ENCODE measurements around the gene SRD5A2.
"Not testable (repeated sequence)": the region's sequence is repeated elsewhere in the genome, so short reads cannot be mapped to it uniquely, and the experiment has no call there.

Gene SRD5A2

DNA sequence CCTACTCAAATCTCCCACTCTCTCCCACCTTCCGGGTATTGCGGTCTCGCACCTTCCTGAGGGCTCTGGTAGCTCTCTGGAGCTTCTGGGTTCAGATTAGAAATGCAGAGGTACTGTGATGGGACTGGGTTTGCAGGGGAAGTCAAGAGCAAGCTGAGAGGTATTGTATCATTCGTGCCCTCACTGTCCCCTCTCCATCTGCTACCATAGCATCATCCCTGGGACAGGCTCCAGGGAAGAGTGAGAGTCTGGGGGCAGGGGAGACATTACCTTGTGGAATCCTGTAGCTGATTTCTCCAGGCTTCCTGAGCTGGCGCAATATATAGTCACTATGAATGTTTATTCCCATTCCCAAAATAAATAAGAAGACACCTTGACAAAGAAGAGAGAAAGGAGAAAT lies 49.6 kb downstream of the SRD5A2 start:
- DNase-seq = no peak

DNA sequence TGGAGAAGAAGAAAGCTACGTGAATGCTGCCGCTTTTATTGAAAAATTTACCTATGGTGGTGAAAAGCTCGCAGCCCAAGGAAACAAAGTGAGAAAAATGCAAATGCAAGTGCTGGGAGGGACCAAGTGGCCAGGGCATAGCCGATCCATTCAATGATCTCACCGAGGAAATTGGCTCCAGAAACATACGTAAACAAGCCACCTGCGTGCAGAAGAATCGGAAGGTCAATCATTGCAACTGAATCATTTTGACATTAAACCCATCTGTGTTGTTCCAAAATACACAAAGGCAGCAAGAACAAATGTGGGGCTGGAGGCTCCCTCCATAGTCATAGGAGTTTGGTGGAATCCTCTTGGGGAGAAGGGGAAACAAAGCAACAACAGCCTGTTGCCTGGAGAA lies 51.5 kb downstream of the SRD5A2 start:
- no peak for DNase-seq

DNA sequence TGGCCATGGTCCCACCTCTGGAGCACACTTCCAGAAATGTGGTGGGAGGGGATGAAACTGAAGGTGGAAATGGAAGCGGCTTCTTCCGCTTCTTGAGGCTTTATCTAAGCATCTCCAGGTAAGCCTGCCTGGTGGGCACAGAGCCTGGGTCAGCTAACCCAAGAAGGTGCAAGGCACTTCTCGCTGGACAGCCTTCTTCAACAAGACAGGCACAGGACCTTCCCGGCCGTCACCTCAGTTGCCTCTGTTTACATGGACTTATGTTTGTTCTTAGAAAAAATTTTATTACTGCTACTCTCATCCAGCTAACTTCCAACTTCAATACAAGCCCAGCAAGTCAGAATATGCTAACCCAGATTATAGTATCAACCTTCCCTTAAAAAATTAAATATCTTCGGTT lies 51.9 kb downstream of the SRD5A2 start:
- no peak for DNase-seq

DNA sequence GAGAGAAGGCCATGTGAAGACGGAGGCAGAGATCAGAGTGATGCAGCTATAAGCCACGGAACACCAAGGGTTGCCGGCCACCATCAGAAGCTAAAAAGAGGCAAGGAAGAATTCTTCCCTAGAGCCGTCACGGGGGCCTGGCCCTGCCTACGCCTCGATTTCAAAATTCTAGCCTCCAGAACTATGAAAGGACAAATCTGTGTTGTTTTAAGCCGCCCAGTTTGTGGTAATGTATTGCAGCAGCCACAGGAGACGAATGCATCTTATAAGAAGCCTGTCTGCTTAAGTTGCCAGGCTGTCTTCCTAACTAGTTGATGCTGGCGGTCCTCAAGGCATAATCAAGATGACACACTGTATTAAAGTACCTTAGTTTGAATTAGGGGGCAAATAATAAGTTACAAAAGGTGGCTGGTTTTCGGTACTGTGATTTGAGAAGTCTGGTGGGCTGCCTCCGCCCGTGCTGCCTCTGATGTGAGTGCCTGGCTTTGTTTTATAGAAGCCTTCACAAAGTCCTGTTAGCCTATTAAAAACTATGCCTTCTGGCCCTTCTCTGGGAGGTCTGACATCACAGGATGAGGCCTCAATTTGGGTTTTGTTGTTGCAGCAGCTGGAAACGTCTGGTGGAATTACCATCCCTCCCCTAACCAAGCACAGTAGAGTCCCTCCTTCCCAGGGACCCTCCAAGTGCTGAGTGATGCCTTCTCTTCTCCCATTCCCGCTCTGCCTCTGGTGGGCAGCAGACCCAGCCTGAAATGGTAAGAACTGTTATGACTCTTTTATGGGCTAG lies 53.6 kb downstream of the SRD5A2 start:
- no peak for DNase-seq

DNA sequence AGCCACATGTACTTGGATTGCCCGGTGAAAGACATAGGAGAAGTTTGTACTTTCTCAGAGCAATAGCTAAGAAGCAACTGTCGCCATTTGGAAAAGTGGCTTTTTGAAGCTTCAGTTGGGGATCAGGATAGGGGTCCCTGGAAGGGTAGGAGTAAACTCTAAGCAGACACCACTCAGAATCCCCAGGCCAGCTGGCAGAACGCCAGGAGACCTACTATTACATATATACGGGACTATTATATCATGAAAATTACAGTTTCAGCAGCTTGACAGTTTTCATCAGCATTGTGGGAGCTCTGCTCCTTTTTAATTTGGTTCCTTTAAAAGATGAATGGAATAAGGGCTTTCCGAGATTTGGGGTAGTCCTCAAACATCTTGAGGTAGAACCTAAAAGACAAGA lies 54.9 kb downstream of the SRD5A2 start:
- DNase-seq = no peak

DNA sequence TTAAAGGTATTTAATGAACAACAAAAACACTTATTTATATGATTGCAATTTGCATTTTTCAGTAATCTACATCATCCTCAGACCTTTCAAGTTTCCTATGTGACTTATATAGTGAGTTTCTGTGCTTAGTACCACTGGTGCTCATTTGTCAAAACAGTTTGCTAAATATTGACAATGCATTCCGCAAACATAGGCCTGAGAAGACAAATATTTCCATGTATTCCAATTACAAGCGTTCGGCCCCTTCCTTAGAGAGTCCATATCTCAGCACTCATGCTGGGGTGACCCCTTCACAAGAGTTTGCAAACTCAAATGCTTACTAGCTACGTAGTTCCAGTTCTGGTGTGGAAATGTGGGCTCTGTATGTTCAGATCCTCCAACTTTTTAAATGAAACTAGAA lies 56.1 kb downstream of the SRD5A2 start:
- no peak for DNase-seq

DNA sequence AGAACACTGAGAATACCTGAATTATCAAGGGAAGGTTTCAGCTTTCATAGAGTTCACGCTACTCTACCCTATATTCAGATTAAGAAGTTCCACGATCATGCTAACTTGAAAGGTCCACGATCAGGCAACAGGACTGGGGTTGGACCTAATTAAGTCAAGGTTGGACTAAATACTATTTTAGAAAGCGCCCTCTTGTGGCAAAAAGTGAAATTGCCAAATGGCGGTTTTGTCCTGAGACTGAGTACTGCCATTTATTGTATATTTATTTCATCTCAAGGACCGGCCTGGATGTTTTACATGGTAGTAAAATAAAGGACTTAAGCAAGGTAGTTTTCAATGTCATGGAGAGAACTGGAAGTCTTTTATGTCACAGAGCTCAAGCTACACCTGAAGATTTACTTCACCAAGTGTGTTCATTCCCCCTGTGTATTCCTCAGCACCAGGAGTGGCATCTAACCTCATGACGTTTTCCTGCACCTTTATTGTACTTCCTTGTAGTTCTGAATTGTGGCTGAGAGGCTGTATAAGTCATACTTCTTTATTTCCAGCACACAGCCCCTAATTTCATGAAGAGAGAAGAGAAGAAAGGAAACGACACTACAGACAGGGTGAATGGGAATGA lies 56.8 kb downstream of the SRD5A2 start:
- peak; percentile 76 for DNase-seq

DNA sequence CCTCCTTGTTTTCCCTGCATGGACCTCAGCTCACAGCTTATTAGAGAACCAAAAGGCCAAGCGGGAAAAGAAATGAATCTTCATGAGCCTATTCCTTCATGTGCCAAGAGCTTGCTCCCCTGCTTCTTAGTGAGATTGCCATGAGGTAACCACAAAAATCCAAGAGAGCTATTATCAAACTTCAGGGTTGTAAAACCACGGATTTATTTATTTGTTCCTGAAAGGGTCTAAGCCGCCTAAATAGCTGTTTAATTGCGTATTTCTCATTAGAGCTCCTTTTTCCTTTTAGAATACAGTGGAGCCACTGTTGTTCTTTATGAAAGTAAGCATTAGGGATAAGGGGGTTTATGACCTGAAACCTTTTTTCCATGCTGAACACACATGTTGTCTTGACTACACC lies 58.0 kb downstream of the SRD5A2 start:
- no peak for DNase-seq

DNA sequence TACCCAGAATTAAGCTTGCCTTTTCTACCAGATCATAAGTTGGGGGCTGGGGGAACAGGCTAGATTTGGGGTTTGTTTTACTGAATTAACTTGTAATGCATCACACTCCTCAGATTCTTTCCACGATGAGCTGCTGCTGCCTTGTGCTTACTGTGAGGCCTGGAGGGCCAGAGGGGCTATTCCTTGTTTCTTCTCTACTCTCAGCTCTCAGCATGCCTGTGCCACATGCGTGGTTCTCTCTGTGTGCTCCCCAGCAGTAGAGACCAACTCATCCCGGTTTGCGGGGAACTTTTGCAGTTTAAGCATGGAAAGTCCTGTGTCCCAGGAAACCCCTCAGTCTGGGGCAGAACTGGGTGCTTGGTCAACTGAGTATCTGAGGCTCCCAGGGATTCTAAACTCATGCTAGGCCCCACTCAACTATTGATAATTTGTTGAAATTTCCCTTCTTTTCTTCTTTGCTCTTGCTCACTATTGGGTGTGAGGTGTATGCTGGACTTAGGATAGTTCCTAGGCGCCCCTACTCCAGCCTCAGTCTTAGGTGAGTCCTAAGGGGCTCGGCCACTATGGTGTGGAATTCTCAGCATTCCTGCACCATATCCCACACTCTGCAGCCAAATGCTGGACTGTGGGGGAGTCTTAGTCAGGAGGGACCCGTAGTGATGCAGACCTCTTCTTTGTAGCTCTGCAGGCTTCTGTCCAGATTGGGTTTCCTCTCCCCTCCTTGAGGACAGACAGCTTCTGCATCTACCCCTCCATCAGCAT lies 63.1 kb downstream of the SRD5A2 start:
- DNase-seq = no peak

DNA sequence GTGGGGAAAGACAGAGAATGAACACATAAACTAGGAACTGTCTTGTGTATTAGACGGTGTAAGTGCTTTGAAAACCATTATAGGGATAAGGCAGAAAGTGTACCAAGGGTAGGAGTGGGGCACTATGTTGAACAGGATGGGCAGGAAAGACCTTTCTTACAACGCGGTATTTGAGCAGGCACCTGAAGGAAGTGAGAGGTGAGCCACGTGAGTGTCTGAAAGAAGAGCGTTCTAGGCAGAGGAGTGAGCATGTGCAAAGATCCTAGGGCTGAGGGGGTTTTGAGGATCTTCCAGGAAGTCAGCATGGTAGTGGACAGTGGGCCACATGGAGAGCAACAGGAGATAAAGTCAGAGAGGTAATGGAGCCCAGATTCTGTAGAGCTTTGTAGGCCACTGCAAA lies 65.2 kb downstream of the SRD5A2 start:
- DNase-seq = no peak

DNA sequence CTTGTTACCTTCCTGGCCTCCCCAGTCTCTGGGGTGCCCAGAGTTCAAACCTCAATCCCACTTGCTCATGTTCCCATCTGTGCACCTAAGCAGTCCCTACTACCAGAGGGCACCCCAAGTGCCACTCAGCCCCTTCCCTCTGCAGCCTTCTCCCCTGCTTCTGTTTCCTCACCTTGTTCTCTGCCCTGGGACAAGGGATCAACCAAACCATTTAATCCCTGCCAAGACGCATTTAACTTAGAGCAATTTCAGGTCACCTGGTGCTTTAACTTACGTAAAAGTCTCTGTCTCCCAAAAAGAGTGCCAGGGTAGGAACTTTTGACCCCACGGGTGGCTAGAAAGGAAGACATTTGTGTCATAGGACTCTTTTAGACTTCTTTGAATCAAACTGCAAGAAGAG lies 67.2 kb downstream of the SRD5A2 start:
- DNase-seq = no peak

DNA sequence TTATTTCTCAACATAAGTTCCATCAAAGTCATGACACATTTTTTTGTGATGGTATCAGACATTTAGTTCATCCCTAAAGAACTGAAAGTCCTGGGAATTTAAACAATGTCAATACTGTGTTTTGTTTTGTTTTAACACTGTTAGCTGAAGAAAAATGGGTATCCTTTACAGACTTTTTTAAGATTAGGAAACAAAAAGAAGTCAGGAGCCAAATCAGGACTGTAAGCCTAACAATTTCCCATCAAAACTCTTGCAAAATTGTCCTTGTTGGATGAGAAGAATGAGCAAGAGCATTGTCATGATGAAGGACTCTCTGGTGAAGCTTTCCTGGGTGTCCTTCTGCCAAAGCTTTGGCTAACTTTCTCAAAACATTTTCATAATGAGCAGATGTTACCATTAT lies 69.4 kb downstream of the SRD5A2 start:
- DNase-seq = no peak

DNA sequence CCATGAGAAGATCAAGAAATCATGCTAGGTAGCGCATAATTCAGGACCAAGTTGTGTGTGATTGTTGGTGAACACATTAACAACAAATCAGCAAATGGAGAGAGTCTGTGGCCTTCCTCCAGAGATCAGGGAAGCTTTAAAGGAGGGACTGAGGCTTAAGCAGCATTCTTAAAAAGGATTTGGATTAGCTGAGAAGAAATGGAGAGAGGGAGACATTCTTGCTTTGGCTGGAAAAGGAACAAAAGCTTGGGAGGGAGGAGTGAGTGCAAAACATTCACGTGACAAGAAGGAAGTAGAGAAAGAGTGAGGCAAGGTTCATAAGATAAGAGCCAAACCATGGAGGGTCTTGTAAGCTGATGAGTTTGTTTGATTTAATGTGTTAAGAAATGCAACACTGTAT lies 75.6 kb downstream of the SRD5A2 start:
- DNase-seq = no peak

DNA sequence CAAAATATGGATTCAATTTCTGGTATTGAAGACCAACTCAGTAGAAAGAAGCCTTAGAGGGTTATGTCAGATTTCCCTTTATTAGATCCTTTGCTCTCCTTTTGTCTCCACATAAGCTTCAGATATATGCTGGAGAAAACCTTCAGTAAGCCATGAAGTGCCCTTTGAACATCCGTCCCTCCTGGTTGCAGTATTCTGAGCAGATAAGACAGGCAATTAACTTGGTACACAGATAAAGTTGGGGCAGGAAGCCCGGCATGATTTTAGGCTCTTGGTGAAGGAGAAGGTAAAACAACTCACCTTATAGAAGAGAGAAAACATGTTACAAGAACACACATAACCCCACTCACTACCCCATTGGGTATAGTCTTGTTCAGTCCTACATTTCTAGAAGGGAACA lies 76.4 kb downstream of the SRD5A2 start:
- DNase-seq = no peak

DNA sequence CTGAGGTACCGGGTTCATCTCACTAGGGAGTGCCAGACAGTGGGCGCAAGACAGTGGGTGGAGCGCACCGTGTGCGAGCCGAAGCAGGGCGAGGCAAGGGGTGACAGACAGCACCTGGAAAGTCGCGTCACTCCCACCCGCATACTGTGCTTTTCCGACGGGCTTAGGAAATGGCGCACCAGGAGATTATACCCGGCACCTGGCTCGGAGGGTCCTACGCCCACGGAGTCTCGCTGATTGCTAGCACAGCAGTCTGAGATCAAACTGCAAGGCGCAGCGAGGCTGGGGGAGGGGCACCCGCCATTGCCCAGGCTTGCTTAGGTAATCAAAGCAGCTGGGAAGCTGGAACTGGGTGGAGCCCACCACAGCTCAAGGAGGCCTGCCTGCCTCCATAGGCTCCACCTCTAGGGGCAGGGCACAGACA lies 84.3 kb downstream of the SRD5A2 start:
- not testable (repeated sequence) for DNase-seq

DNA sequence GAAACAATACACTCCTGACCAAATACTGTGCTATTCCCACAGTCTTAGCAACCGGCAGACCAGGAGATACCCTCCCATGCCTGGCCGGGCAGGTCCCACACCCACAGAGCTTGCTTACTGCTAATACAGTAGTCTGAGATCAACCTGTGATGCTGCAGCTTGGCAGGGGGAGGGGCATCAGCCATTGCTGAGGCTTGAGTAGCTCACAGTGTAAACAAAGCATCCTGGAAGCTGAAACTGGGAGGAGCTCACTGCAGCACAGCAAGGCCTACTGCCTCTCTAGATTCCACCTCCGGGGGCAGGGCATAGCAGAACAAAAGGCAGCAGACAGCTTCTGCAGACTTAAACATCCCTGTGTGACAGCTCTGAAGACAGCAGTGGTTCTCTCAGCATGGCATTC lies 91.4 kb downstream of the SRD5A2 start:
- DNase-seq = not testable (repeated sequence)

DNA sequence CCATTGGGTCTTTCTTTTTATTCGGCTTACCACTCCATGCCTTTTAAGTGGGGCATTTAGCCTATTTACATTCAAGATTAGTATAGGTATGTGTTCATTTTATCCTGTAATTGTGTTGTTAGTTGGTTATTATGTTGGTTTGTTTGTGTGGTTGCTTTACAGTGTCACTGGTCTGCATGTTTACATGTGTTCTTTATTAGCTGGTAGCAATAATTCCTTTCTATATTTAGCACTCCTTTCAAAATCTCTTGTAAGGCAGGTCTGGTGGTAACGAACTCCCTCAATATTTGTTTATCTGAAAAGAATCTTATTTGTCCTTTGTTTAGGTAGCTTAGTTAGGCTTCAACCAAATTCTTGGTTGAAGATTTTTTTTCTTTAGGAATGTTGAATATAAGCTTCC lies 97.5 kb downstream of the SRD5A2 start:
- DNase-seq = no peak

DNA sequence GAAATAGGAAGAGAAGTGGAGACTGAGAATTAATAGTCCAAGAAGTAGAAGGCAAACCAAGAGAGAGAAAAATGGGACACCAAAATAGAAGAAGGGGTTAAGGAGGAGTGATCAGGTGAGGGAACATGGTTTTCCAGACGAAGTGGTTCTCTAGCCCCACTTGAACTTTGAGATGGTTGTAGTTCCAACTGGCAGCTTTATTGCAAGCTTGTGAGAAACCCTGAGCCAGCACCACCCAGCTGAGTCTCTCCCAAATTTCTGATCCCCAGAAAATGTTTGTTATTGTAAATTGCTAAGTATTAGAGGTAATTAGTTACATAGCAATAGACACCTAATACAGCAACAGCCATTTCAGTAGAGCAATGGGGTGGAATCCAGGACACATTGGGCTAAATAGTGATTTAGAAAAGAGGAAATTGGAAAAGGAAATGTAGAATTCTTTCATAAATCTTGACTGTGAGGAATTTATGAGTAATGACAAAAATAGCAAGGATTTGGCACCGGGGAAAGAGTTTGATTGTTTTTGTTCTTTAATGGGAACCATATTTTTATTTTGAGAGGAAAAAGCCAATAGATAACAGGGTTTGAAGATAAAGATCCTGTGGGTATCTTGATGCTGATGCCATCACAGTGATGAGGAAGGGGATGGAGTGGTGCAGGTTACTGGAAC lies 104.1 kb downstream of the SRD5A2 start:
- DNase-seq = no peak

DNA sequence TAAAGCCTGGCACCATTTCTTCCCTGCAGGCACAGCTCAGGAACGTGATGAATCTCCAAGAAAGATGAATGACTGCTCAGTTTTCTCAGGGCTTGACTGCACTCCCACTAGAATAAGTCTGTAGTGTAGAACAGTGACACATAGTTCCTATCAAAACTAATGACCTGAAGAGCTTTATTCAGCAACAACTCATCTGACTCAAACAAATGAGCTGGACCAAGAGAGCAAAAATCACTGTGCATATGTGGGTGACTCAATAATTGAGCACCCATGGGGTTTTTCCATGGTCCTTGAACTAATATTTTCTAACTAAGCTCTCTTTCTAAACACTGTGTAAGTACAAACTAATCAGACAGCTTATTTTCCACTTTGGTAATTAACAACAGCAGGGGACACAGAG lies 105.0 kb downstream of the SRD5A2 start:
- DNase-seq = no peak

DNA sequence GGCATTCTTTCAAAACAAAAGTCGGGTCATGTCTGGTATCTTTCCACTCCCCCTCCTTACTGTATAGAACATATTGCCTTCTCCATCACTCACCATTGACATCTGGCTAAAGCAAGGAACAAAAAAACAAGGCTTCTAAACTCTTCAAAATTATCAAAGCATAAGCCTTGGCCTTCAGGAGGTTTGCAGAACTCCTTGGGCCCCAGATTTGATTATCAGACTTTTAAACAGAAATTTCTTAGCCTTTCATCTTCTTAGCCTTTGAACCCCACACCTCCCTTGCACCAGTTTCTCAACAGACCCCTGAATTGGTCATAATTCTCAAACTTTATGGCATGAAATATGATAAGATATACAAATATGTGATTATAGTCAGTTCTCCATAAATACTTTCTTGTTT lies 106.4 kb downstream of the SRD5A2 start:
- no peak for DNase-seq

Data from hematopoietic multipotent progenitor cell treated with erythropoietin and hydrocortisone succinate and interleukin-3 and kit ligand, for 4 days (in vitro differentiated cells).